Measurements from ENCODE around the gene MAML1.
A peak's percentile ranks its signal among the peaks of the same experiment; 100 is the strongest.

GRCh38 chr5:179768326-179769085 lies 35.9 kb downstream of the MAML1 start:
- peak; percentile 5 for TF ChIP-seq CTCF (IDR thresholded peaks at IDR 0.05; ENCODE audit: poor library complexity)
- no peak for TF ChIP-seq EZH2 (IDR thresholded peaks at IDR 0.05; ENCODE audit: borderline replicate concordance)

Measured in hepatocyte (in vitro differentiated cells).